Panc1 (cell line): ENCODE data around the gene PELI2.

ENCODE experiments used
- TCF7L2 ChIP-seq: IDR thresholded peaks from 2 replicates; pipeline ENCODE4 v1.6.1; 2011; ENCODE audit warnings: mild to moderate bottlenecking, low read depth, low read length, inconsistent platforms
- TF ChIP-seq, protein P1 (sequence below): fragments of 450-650 bp; IDR thresholded peaks from 2 replicates; pipeline ENCODE4 v1.5.1; 2017; ENCODE audit warnings: mild to moderate bottlenecking

DNA sequence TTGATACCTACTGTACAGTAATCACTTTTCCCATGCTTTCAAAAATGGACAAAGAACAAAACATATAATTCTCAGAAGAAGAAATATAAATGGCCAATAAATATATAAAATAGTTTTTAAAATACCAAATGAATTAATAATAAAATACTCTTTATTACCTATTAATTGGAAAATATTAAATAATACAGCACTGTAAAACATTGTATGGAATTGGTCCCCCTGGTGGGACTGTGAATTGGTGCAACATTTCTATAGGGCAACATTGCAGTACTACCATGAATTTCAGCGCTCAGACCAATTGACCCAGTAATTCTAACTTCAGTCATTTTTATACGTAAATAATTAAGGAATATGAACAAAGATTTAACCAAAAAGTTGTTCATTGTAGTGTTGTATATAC is 162.6 kb downstream of the PELI2 start:
- TF ChIP-seq, protein P1, sequence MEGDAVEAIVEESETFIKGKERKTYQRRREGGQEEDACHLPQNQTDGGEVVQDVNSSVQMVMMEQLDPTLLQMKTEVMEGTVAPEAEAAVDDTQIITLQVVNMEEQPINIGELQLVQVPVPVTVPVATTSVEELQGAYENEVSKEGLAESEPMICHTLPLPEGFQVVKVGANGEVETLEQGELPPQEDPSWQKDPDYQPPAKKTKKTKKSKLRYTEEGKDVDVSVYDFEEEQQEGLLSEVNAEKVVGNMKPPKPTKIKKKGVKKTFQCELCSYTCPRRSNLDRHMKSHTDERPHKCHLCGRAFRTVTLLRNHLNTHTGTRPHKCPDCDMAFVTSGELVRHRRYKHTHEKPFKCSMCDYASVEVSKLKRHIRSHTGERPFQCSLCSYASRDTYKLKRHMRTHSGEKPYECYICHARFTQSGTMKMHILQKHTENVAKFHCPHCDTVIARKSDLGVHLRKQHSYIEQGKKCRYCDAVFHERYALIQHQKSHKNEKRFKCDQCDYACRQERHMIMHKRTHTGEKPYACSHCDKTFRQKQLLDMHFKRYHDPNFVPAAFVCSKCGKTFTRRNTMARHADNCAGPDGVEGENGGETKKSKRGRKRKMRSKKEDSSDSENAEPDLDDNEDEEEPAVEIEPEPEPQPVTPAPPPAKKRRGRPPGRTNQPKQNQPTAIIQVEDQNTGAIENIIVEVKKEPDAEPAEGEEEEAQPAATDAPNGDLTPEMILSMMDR, result no peak
- TF ChIP-seq TCF7L2, result no peak
